HG03342 (cell line): ENCODE data around the gene DARS1.
"Not testable (repeated sequence)": the region's sequence is repeated elsewhere in the genome, so short reads cannot be mapped to it uniquely, and the experiment has no call there.

Source experiments
- ATAC-seq: cut with Tn5 transposase; IDR thresholded peaks from one replicate; pipeline ENCODE4 v1.9.1; 2021; ENCODE audit warnings: mild to moderate bottlenecking, moderate library complexity; ENCODE audit not compliant: unreplicated experiment

The DARS1 gene

GRCh38 chr2:135890835-135891234 lies 94.6 kb downstream of the DARS1 start:
- ATAC-seq = no peak

GRCh38 chr2:135890149-135890548 lies 95.3 kb downstream of the DARS1 start:
- ATAC-seq = no peak

GRCh38 chr2:135888587-135888986 lies 96.8 kb downstream of the DARS1 start:
- ATAC-seq = not testable (repeated sequence)

- no peak for ATAC-seq
Measured at GRCh38 chr2:135885709-135886108, 99.7 kb downstream of the DARS1 start.

DNA sequence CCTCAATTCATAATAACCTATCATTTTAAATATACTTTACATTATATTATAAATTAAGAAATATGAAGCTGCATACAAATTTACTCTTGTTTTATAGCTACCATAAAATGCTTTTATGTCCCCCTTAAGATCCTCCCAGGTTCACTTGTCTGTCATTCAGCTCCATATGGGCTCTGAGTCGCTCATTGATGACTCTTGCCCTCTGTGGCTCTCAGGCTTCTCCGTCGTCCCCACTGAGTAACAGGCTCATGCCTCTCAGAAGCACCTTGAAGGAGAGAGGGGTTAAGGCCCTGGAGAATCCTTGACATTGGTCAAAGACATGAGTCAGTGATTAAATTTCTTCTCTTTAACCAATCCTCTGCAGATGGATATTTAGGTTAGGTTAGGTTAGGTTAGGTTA lies 103.0 kb downstream of the DARS1 start:
- no peak for ATAC-seq

DNA sequence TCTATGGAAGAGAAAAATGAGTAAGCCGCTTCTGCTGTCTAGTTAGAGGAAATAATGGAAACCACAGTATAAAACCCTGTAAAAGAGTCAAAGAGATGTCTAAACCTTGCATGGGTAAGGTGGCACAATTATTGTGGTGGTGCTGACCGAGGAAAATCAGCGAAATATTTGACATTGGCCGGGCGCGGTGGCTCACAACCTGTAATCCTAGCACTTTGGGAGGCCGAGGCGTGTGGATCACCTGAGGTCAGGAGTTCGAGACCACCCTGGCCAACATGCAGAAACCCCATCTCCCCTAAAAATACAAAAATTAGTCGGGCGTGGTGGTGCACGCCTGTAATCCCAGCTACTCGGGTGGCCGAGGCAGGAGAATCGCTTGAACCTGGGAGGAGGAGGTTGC lies 108.7 kb downstream of the DARS1 start:
- not testable (repeated sequence) for ATAC-seq

DNA sequence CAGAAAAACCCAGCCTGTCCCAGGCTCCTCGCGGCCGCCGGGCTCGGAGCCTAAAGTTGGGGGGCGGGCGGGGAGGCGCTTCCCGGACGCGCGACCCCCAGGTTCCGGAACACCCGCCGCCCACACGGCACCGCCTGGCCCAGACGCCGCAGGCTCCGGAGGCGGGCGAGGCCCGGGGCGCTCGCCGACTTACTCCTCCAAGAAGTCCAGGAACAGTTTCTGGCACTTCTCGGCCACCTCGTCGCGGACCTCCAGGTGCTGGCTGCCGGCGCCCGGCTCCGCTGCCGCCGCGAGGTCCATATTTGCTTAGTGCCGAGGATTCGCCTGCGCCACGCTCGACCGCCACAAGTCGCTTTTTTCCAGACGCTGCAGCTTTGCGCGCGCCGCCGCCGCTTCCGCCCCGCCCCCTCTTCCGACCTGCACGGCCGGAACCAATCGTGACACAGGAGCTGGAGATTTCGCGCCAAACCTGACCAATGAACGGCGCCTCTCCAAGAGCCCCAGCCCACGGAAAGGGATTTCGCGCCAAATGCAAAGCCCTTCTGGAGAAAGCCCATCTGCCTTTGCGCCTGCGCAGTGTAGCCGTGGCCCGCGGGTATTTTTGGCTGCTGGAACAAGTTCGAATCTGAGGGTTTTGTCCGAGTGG lies 109.2 kb downstream of the DARS1 start, which contains the start of gene MCM6:
MCM6 (minus strand) TSS at position 378 of the 646 bp plus-strand sequence; CDS start at position 300, 78 bp downstream.
- ATAC-seq = peak; percentile 89

DNA sequence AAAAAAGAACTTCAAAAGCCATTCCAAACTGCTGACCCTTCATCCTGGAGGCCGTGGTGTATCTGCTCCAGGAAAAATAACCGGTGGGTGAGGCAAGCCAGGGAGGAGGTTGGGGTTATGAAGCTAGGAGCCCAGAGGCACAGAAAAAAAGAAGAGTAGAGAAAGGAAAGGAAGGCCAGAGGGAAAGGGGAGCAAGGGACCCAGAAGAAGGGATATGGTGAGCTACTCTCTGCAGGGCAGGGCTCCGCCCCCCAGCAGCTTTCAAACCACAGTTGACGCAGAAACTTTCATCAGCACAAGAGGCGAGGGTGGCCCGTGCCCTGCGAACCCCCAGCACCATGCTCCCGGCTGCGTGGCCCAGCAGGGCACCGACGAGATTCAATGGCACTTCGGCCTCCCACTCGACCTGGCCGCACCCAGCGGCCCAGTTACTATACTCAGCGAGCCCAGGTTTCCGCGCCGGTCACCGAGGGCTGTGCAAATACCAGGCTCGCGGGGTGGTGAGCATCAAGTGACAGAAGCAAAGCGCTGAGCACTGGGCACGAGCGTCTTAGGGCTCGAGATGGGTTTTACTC lies 109.8 kb downstream of the DARS1 start:
- peak; percentile 59 for ATAC-seq

GRCh38 chr2:135874777-135875365 lies 110.6 kb downstream of the DARS1 start:
- no peak for ATAC-seq

- no peak for ATAC-seq
Measured at GRCh38 chr2:135870571-135870970, 114.9 kb downstream of the DARS1 start.

- no peak for ATAC-seq
Measured at GRCh38 chr2:135863233-135863632, 122.2 kb downstream of the DARS1 start.

DNA sequence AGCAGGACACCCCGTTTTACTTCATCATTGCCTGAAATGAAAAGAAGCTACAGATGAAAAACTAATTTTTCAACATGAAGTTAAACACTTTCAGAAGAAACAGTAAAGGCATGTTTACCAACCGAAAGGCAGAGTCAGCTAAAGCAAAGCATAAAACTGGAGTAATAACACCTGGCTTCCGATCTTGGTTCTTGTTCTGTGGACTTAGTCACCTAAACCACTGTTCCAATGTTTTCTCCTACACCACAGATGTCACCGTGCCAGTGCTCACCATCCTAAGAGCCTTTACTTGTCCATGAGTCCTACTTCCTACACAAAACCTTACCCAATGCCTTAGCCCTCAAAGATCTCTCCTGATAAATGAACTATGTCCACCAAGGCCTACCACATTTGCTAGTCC lies 122.7 kb downstream of the DARS1 start:
- no peak for ATAC-seq
